CD14-positive monocyte (primary cell): Measurements from ENCODE around the gene FST. TPM values are rescaled to one million over a fixed set of nuclear protein-coding genes. Genes with fewer than 3 reads are reported as not detected.

ENCODE experiments used
- DNase-seq, 3 donors: peaks; one replicate each; pipeline ENCODE4 v3.0.0-alpha.2; 2011 to 2022
- H2AFZ ChIP-seq: 2 replicates; pipeline ENCODE4 v1.6.0; 2012; ENCODE audit warnings: mild to moderate bottlenecking, low read depth, low read length, inconsistent platforms; ENCODE audit not compliant: insufficient read depth, poor library complexity, severe bottlenecking
- H3K27ac ChIP-seq, 2 donors: 1 replicate in 1 of 2; 2 replicates in 1 of 2; pipeline ENCODE4 v1.5.1; 2012 to 2013; ENCODE audit warnings: low read length in 2 of 2, control low read depth in 1 of 2, inconsistent platforms in 1 of 2, low read depth in 1 of 2, mild to moderate bottlenecking in 1 of 2
- H3K27me3 ChIP-seq, 2 donors: one replicate each; pipeline versions ENCODE4 v1.6.0 to v1.6.1; 2011 to 2013; ENCODE audit warnings: low read length in 2 of 2; ENCODE audit not compliant: control insufficient read depth in 2 of 2, insufficient read depth in 2 of 2
- H3K36me3 ChIP-seq, 2 donors: replicated peaks in 1 of 2; 1 replicate in 1 of 2; 2 replicates in 1 of 2; pipeline versions ENCODE4 v1.5.1 to v1.6.1; 2012 to 2013; ENCODE audit warnings: low read length in 2 of 2, control low read depth in 1 of 2, inconsistent platforms in 1 of 2, mild to moderate bottlenecking in 1 of 2; ENCODE audit not compliant: insufficient read depth in 2 of 2, control insufficient read depth in 1 of 2
- H3K4me1 ChIP-seq, 2 donors: 1 replicate in 1 of 2; 2 replicates in 1 of 2; pipeline versions ENCODE4 v1.5.1 to v1.6.1; 2012 to 2013; ENCODE audit warnings: low read length in 2 of 2, control low read depth in 1 of 2, inconsistent platforms in 1 of 2, mild to moderate bottlenecking in 1 of 2, moderate library complexity in 1 of 2; ENCODE audit not compliant: insufficient read depth in 2 of 2, control insufficient read depth in 1 of 2
- H3K4me2 ChIP-seq: replicated peaks from 2 replicates; pipeline ENCODE3; 2012; ENCODE audit warnings: low read length, moderate library complexity, mild to moderate bottlenecking; ENCODE audit not compliant: poor library complexity, severe bottlenecking; ENCODE audit errors: extremely low read depth
- H3K4me3 ChIP-seq, 3 experiments: fragments of 200-600 bp in 1 of 3; sonication (generic) in 1 of 3; replicated peaks in 1 of 3; 1 replicate in 2 of 3; 2 replicates in 1 of 3; pipeline ENCODE4 v1.5.1; 2011 to 2013; ENCODE audit warnings: low read length in 3 of 3, mild to moderate bottlenecking in 3 of 3, control low read depth in 2 of 3, low read depth in 2 of 3, inconsistent platforms in 1 of 3, moderate library complexity in 1 of 3
- H3K79me2 ChIP-seq: 2 replicates; pipeline ENCODE4 v1.6.0; 2012; ENCODE audit warnings: mild to moderate bottlenecking, control low read depth, inconsistent platforms, low read length, moderate library complexity; ENCODE audit not compliant: insufficient read depth
- H3K9ac ChIP-seq: 2 replicates; pipeline ENCODE4 v1.6.0; 2017; ENCODE audit warnings: low read length, mild to moderate bottlenecking; ENCODE audit not compliant: insufficient read depth, poor library complexity, severe bottlenecking
- H3K9me3 ChIP-seq, 2 donors: replicated peaks in 1 of 2; 1 replicate in 1 of 2; 2 replicates in 1 of 2; pipeline versions ENCODE4 v1.5.1 to v1.6.1; 2012 to 2013; ENCODE audit warnings: low read length in 2 of 2, control low read depth in 1 of 2; ENCODE audit not compliant: control insufficient read depth in 1 of 2, insufficient read depth in 1 of 2
- H4K20me1 ChIP-seq: 2 replicates; pipeline ENCODE4 v1.6.0; 2012; ENCODE audit warnings: mild to moderate bottlenecking, low read length, control low read depth, moderate library complexity; ENCODE audit not compliant: insufficient read depth
- H3K27ac Mint-ChIP-seq, 7 donors: one replicate each; pipeline ENCODE4 v1.8.0; 2020; ENCODE audit warnings: mild to moderate bottlenecking in 7 of 7, mixed read lengths in 7 of 7, moderate library complexity in 6 of 7, inconsistent platforms in 2 of 7
- H3K27me3 Mint-ChIP-seq, 3 donors: one replicate each; pipeline ENCODE4 v1.8.0; 2021 to 2022; ENCODE audit warnings: low read depth in 3 of 3, mild to moderate bottlenecking in 3 of 3, mixed read lengths in 3 of 3, moderate library complexity in 3 of 3, inconsistent platforms in 1 of 3
- H3K36me3 Mint-ChIP-seq, 2 donors: one replicate each; pipeline ENCODE4 v1.8.0; 2020; ENCODE audit warnings: mixed read lengths in 2 of 2, inconsistent platforms in 1 of 2, mild to moderate bottlenecking in 1 of 2
- H3K4me1 Mint-ChIP-seq: one replicate; pipeline ENCODE4 v1.8.0; 2020; ENCODE audit warnings: mild to moderate bottlenecking, mixed read lengths
- H3K4me3 Mint-ChIP-seq, 2 donors: one replicate each; pipeline ENCODE4 v1.8.0; 2020; ENCODE audit warnings: mild to moderate bottlenecking in 2 of 2, mixed read lengths in 2 of 2, moderate library complexity in 1 of 2
- H3K9me3 Mint-ChIP-seq, 7 donors: one replicate each; pipeline ENCODE4 v1.8.0; 2020 to 2022; ENCODE audit warnings: mixed read lengths in 7 of 7, mild to moderate bottlenecking in 6 of 7, moderate library complexity in 6 of 7, inconsistent platforms in 2 of 7
- WGBS: methylation state at CpG from one replicate; pipeline ENCODE4 v1.1.5; 2013; ENCODE audit warnings: missing lambda C conversion rate; ENCODE audit not compliant: insufficient coverage; 5-methylcytosine and 5-hydroxymethylcytosine counted together
- intact Hi-C, 2 donors: fragments of 100-400 bp; cut with micrococcal nuclease; formaldehyde crosslinking; loops; one replicate each; pipeline versions ENCODE4 v1.15.0 to v1.15.1; 2023
- polyA plus RNA-seq, 3 donors: library from polyadenylated mRNA; depleted of rRNA in 1 of 3; unstranded in 2 of 3; stranded (reverse) in 1 of 3; fragments of 300-500 nt in 2 of 3; fragments of >200 nt in 1 of 3; fragmentation: Illumina TruSeq in 2 of 3; gene quantifications; 1 replicate in 2 of 3; 2 replicates in 1 of 3; pipeline ENCODE4 v1.2.3, GENCODE V29; 2012 to 2021
- TF ChIP-seq, protein P1 (sequence below): fragments of 200-600 bp; IDR thresholded peaks from one replicate; pipeline ENCODE4 v1.8.0; 2022; ENCODE audit warnings: antibody characterized with exemption, mild to moderate bottlenecking

Gene FST
- polyA plus RNA-seq, 3 donors, result 0.23 TPM; not detected in 2

DNA sequence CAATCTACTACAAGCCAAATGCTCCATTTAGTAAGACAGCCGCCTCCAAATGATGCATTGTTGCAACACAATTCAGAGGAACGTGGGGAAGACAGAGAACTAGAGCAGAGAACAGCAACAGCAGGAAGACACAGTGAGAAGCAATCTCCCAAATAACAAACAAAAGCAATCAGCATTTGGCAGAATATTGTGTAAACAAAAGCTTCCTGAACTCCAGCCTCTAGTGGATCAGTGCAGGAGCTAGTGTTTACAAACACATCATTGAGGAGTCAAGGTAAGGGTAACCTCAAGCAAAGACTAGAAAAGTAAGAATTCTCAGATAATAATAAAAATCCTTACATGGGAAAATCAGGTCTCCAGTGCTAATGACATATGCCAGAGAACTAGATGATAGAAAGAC lies 20.6 kb downstream of the FST start:
- intact Hi-C loops, result no loop called here
- H3K36me3 ChIP-seq, result no peaks in the 10 kb centered on the region
- no peak for DNase-seq
- H3K9ac ChIP-seq, result no peak overlapping the region
- no peaks in the 10 kb centered on the region for H3K36me3 Mint-ChIP-seq
- H3K79me2 ChIP-seq, result no peaks in the 10 kb centered on the region
- peaks cover 0 to 9% (median 0%) of the 10 kb centered on the region in 7 donors for H3K9me3 Mint-ChIP-seq
- no peaks in the 10 kb centered on the region for H3K4me1 Mint-ChIP-seq
- peaks cover 10 to 22% (median 11%) of the 10 kb centered on the region in 3 donors for H3K27me3 Mint-ChIP-seq
- no peak overlapping the region for H3K4me2 ChIP-seq
- H3K9me3 ChIP-seq, result no peaks in the 10 kb centered on the region
- 67% methylated on average over 1 of the region's 2 CpGs for WGBS
- no peaks in the 10 kb centered on the region for H4K20me1 ChIP-seq
- no peaks in the 10 kb centered on the region for H3K4me1 ChIP-seq
- no peak overlapping the region for H3K27ac Mint-ChIP-seq
- no peak overlapping the region for H3K27ac ChIP-seq
- H2AFZ ChIP-seq, result no peak overlapping the region
- TF ChIP-seq, protein P1, sequence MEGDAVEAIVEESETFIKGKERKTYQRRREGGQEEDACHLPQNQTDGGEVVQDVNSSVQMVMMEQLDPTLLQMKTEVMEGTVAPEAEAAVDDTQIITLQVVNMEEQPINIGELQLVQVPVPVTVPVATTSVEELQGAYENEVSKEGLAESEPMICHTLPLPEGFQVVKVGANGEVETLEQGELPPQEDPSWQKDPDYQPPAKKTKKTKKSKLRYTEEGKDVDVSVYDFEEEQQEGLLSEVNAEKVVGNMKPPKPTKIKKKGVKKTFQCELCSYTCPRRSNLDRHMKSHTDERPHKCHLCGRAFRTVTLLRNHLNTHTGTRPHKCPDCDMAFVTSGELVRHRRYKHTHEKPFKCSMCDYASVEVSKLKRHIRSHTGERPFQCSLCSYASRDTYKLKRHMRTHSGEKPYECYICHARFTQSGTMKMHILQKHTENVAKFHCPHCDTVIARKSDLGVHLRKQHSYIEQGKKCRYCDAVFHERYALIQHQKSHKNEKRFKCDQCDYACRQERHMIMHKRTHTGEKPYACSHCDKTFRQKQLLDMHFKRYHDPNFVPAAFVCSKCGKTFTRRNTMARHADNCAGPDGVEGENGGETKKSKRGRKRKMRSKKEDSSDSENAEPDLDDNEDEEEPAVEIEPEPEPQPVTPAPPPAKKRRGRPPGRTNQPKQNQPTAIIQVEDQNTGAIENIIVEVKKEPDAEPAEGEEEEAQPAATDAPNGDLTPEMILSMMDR, result no peak
- no peak overlapping the region for H3K4me3 Mint-ChIP-seq
- H3K4me3 ChIP-seq, result no peak overlapping the region
- H3K27me3 ChIP-seq, result peaks cover 7 to 13% of the 10 kb centered on the region in 2 donors

DNA sequence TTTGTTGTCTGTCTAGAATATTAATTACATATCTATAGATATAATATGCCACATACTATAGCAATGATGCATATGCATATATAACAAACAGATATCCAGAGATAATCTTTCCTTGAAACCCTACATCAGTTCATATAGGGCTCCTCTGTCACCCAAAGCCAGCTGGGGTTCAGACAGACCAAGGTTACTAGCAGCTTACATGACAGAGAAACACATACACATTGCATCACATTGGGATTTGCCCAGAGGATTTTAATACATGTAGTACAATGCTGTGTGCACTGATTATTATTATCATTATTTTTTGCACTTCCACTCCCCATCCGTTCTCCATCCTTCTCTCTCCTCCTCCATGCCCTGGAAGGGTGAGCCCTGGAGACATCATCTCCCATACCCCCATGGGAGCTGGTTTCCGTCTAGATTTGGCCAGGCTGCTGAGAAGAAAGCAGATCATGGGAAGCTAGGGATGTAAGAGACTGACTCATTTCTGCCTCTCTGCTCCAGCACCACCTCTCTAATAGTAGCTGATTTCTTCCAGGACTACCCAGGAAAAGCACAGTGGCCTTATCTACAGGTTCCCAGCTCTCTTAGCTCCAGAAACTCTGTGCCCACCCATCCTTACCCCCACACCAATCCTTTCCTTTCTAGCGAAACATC lies 23.3 kb downstream of the FST start:
- Mint-ChIP-seq H3K9me3 (peaks cover 0 to 12% (median 8%) of the 10 kb centered on the region in 7 donors), H3K36me3 (no peaks in the 10 kb centered on the region), H3K27me3 (peaks cover 10 to 22% (median 11%) of the 10 kb centered on the region in 3 donors), H3K4me3 (no peak overlapping the region), H3K4me1 (no peaks in the 10 kb centered on the region), H3K27ac (no peak overlapping the region)
- Histone ChIP-seq H3K36me3 (no peaks in the 10 kb centered on the region), H4K20me1 (no peaks in the 10 kb centered on the region), H3K79me2 (no peaks in the 10 kb centered on the region), H2AFZ (no peak overlapping the region), H3K9me3 (peaks cover 6 to 9% of the 10 kb centered on the region in 2 donors), H3K4me1 (no peaks in the 10 kb centered on the region), H3K4me2 (no peak overlapping the region), H3K27me3 (peaks cover 7 to 13% of the 10 kb centered on the region in 2 donors), H3K4me3 (no peak overlapping the region), H3K9ac (no peak overlapping the region), H3K27ac (no peak overlapping the region)
- TF ChIP-seq, protein P1, result no peak
- no peak for DNase-seq
- intact Hi-C loops, result no loop called here
- WGBS, result no CpG with 5 or more reads among the region's 3 CpGs
